ENCODE data around the gene USP9Y. TPM values are rescaled to one million over a fixed set of nuclear protein-coding genes. Genes with fewer than 3 reads are reported as not detected.
A peak's percentile ranks its signal among the peaks of the same experiment; 100 is the strongest.

USP9Y gene
- total and polyA plus RNA-seq, 2 donors (not counting 1 experiment from before 2014, with no cell fraction given), result 42.1 TPM; not detected in 1

GRCh38 chrY:12905517-12905872 is 204.5 kb downstream of the USP9Y start:
- Mint-ChIP-seq H3K4me3 (peak overlapping the region; percentile 100), H3K4me1 (peaks cover 28% of the 10 kb centered on the region), H3K27ac (peak overlapping the region; percentile 100), H3K27me3 (no peaks in the 10 kb centered on the region), H3K9me3 (ENCODE audit: insufficient read depth) (no peaks in the 10 kb centered on the region)
- H3K4me3 ChIP-seq (ENCODE audit: control extremely low read depth in 1 of 5, extremely low read depth in 1 of 5, insufficient read depth in 1 of 5, low read depth in 2 of 5, low read length in 4 of 5), result peak overlapping the region in 2 of 5 experiments; percentile 91 to 98
- DNase-seq, result peak; percentile 81
- H3K9me3 ChIP-seq (ENCODE audit: control extremely low read depth in 1 of 3, control insufficient read depth in 2 of 3, insufficient read depth in 1 of 3, low read length in 2 of 3), result peaks cover 0 to 3% (median 0%) of the 10 kb centered on the region in 3 donors
- no peaks in the 10 kb centered on the region for H4K20me1 ChIP-seq (ENCODE audit: control insufficient read depth, insufficient read depth, low read length, poor library complexity, severe bottlenecking)
- H3K4me1 ChIP-seq (ENCODE audit: control insufficient read depth in 2 of 2, insufficient read depth in 2 of 2, low read length in 2 of 2), result peaks cover 0 to 13% of the 10 kb centered on the region in 2 donors
- H3K4me2 ChIP-seq (replicated peaks; ENCODE audit: low read depth, low read length, poor library complexity, severe bottlenecking), result no peak overlapping the region
- POLR2A ChIA-PET, result no interaction called here
- WGBS (ENCODE audit: insufficient coverage), result 0% methylated on average over 9 of the region's 19 CpGs
- H3K36me3 ChIP-seq (replicated peaks in 1 of 2; ENCODE audit: control extremely low read depth in 1 of 2, control insufficient read depth in 1 of 2, extremely low read depth in 1 of 2, insufficient read depth in 2 of 2, low read length in 1 of 2), result peaks cover 0 to 5% of the 10 kb centered on the region in 2 experiments
- no peak overlapping the region for H2AFZ ChIP-seq (ENCODE audit: insufficient read depth, low read depth, low read length, poor library complexity, severe bottlenecking)
- CTCF ChIA-PET, result no interaction called here
- peak overlapping the region in 1 of 2 donors; percentile 100 for H3K27ac ChIP-seq (ENCODE audit: low read length in 2 of 2)
- TF ChIP-seq, protein P1, sequence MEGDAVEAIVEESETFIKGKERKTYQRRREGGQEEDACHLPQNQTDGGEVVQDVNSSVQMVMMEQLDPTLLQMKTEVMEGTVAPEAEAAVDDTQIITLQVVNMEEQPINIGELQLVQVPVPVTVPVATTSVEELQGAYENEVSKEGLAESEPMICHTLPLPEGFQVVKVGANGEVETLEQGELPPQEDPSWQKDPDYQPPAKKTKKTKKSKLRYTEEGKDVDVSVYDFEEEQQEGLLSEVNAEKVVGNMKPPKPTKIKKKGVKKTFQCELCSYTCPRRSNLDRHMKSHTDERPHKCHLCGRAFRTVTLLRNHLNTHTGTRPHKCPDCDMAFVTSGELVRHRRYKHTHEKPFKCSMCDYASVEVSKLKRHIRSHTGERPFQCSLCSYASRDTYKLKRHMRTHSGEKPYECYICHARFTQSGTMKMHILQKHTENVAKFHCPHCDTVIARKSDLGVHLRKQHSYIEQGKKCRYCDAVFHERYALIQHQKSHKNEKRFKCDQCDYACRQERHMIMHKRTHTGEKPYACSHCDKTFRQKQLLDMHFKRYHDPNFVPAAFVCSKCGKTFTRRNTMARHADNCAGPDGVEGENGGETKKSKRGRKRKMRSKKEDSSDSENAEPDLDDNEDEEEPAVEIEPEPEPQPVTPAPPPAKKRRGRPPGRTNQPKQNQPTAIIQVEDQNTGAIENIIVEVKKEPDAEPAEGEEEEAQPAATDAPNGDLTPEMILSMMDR (IDR thresholded peaks at IDR 0.05), result no peak
- no peak for TF ChIP-seq EZH2 (IDR thresholded peaks at IDR 0.05; ENCODE audit: borderline replicate concordance, insufficient read depth, low read depth, low read length, poor library complexity, severe bottlenecking)
- intact Hi-C loops (cut with micrococcal nuclease), result loop anchor here (2.0 to 5.0 kb wide), 3 partner anchors 467 to 797 kb away; partner anchors contain the start of gene TMSB4Y
- no peaks in the 10 kb centered on the region for H3K79me2 ChIP-seq (ENCODE audit: control insufficient read depth, insufficient read depth, low read length)
- peak; percentile 50 for ATAC-seq (ENCODE audit: low read depth)
- H3K9ac ChIP-seq (ENCODE audit: low read length), result no peak overlapping the region
- H3K27me3 ChIP-seq (replicated peaks in 1 of 4; ENCODE audit: control extremely low read depth in 1 of 4, control insufficient read depth in 3 of 4, insufficient read depth in 4 of 4, low read length in 3 of 4), result no peaks in the 10 kb centered on the region

DNA sequence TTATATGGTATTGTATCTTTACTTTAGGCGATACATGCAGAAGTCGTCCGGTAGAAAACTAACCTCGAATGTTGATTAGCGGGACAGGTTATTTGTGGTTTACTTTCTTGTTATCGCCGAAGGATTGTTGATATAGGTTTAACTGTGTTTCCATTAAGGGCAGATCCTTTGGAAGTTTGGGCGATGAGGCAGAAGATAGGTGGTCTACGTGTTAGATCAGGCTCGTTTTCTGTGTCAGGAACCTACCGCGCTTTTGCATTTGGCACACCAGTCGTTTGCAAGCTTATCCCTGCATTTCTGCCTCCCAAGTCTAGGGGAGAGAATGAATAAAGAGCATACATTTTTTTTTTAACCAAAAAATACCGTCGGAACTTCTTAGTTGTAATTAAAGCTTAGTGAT is 204.9 kb downstream of the USP9Y start:
- peak overlapping the region in 1 of 2 donors; percentile 100 for H3K27ac ChIP-seq (ENCODE audit: low read length in 2 of 2)
- H3K36me3 ChIP-seq (replicated peaks in 1 of 2; ENCODE audit: control extremely low read depth in 1 of 2, control insufficient read depth in 1 of 2, extremely low read depth in 1 of 2, insufficient read depth in 2 of 2, low read length in 1 of 2), result peaks cover 0 to 5% of the 10 kb centered on the region in 2 experiments
- POLR2A ChIA-PET, result interaction anchor here (0.6 kb wide), 1 partner anchor 381 kb away, joined by 3 read pairs; no protein-coding TSS in a partner anchor
- H4K20me1 ChIP-seq (ENCODE audit: control insufficient read depth, insufficient read depth, low read length, poor library complexity, severe bottlenecking), result no peaks in the 10 kb centered on the region
- intact Hi-C loops (cut with micrococcal nuclease), result loop anchor here (2.0 to 5.0 kb wide), 3 partner anchors 466 to 797 kb away; partner anchors contain the start of gene TMSB4Y
- 0% methylated on average over 4 of the region's 15 CpGs for WGBS (ENCODE audit: insufficient coverage)
- CTCF ChIA-PET, result no interaction called here
- H3K79me2 ChIP-seq (ENCODE audit: control insufficient read depth, insufficient read depth, low read length), result no peaks in the 10 kb centered on the region
- H3K4me3 ChIP-seq (ENCODE audit: control extremely low read depth in 1 of 5, extremely low read depth in 1 of 5, insufficient read depth in 1 of 5, low read depth in 2 of 5, low read length in 4 of 5), result peak overlapping the region in 2 of 5 experiments; percentile 91 to 98
- H3K4me1 ChIP-seq (ENCODE audit: control insufficient read depth in 2 of 2, insufficient read depth in 2 of 2, low read length in 2 of 2), result peaks cover 0 to 13% of the 10 kb centered on the region in 2 donors
- no peak overlapping the region for H3K9ac ChIP-seq (ENCODE audit: low read length)
- H3K9me3 Mint-ChIP-seq (ENCODE audit: insufficient read depth), result no peaks in the 10 kb centered on the region
- DNase-seq (no peak), ATAC-seq (ENCODE audit: low read depth) (no peak)
- peaks cover 28% of the 10 kb centered on the region for H3K4me1 Mint-ChIP-seq
- H3K4me3 Mint-ChIP-seq, result peak overlapping the region; percentile 100
- TF ChIP-seq, protein P1 (IDR thresholded peaks at IDR 0.05), result no peak
- TF ChIP-seq EZH2 (IDR thresholded peaks at IDR 0.05; ENCODE audit: borderline replicate concordance, insufficient read depth, low read depth, low read length, poor library complexity, severe bottlenecking), result no peak
- H2AFZ ChIP-seq (ENCODE audit: insufficient read depth, low read depth, low read length, poor library complexity, severe bottlenecking), result no peak overlapping the region
- peak overlapping the region; percentile 100 for H3K27ac Mint-ChIP-seq
- H3K9me3 ChIP-seq (ENCODE audit: control extremely low read depth in 1 of 3, control insufficient read depth in 2 of 3, insufficient read depth in 1 of 3, low read length in 2 of 3), result peaks cover 0 to 3% (median 0%) of the 10 kb centered on the region in 3 donors
- H3K4me2 ChIP-seq (replicated peaks; ENCODE audit: low read depth, low read length, poor library complexity, severe bottlenecking), result no peak overlapping the region
- H3K27me3 Mint-ChIP-seq, result no peaks in the 10 kb centered on the region
- no peaks in the 10 kb centered on the region for H3K27me3 ChIP-seq (replicated peaks in 1 of 4; ENCODE audit: control extremely low read depth in 1 of 4, control insufficient read depth in 3 of 4, insufficient read depth in 4 of 4, low read length in 3 of 4)
